Esophagus muscularis mucosa (tissue), 4 donors: ENCODE results near the gene AKAP6. TPM values are rescaled to one million over a fixed set of nuclear protein-coding genes. Genes with fewer than 3 reads are reported as not detected.

ENCODE experiments used
- DNase-seq: peaks from one replicate; pipeline ENCODE4 v3.0.0-alpha.2; 2017; ENCODE audit errors: extremely low spot score
- H3K27ac ChIP-seq, 4 donors: fragments of 200-600 bp; sonication (generic); replicated peaks in 1 of 4; 1 replicate in 3 of 4; 2 replicates in 1 of 4; pipeline ENCODE4 v1.5.1; 2016 to 2019; ENCODE audit warnings: mild to moderate bottlenecking in 1 of 4
- H3K27me3 ChIP-seq, 4 donors: fragments of 200-600 bp; sonication (generic); one replicate each; pipeline versions ENCODE4 v1.5.1 to v1.6.0; 2016 to 2019
- H3K36me3 ChIP-seq, 4 donors: fragments of 200-600 bp; sonication (generic); one replicate each; pipeline ENCODE4 v1.5.1; 2016 to 2019
- H3K4me1 ChIP-seq, 4 donors: fragments of 200-600 bp; sonication (generic); one replicate each; pipeline ENCODE4 v1.5.1; 2016 to 2019
- H3K4me3 ChIP-seq, 4 donors: fragments of 200-600 bp; sonication (generic); 1 replicate in 2 of 4; 2 replicates in 2 of 4; pipeline ENCODE4 v1.5.1; 2016 to 2019; ENCODE audit warnings: mild to moderate bottlenecking in 4 of 4, moderate library complexity in 1 of 4
- H3K9me3 ChIP-seq, 4 donors: fragments of 200-600 bp; sonication (generic); 1 replicate in 3 of 4; 2 replicates in 1 of 4; pipeline ENCODE4 v1.5.1; 2016 to 2019
- EP300 ChIP-seq: sonication (generic); formaldehyde crosslinking; IDR thresholded peaks from one replicate; pipeline ENCODE4 v1.6.1; 2017; ENCODE audit warnings: antibody characterized with exemption
- POLR2A ChIP-seq: fragments of 450-650 bp; IDR thresholded peaks from one replicate; pipeline ENCODE4 v1.6.1; 2017; ENCODE audit warnings: antibody characterized with exemption, moderate library complexity, mild to moderate bottlenecking, low read depth
- POLR2AphosphoS5 ChIP-seq, 2 donors: sonication (generic); formaldehyde crosslinking; IDR thresholded peaks; one replicate each; pipeline ENCODE4 v1.6.1; 2017; ENCODE audit warnings: antibody characterized with exemption in 2 of 2
- WGBS: methylation state at CpG from one replicate; pipeline ENCODE4 v1.1.5; 2018; 5-methylcytosine and 5-hydroxymethylcytosine counted together
- intact Hi-C: fragments of 100-400 bp; cut with DNase I; formaldehyde crosslinking; loops from one replicate; pipeline ENCODE4 v1.15.1; 2023
- total RNA-seq, 4 donors: library from RNA; depleted of rRNA; stranded (reverse); fragments of >200 nt; gene quantifications; one replicate each; pipeline versions ENCODE4 v1.1.0 to v1.2.1, GENCODE V29; 2016
- TF ChIP-seq, protein P1 (sequence below), 3 experiments: fragments of 200-600 bp in 2 of 3; fragments of 450-650 bp in 1 of 3; sonication (generic) in 2 of 3; IDR thresholded peaks; one replicate each; pipeline ENCODE4 v1.5.1; 2017 to 2019; ENCODE audit warnings: antibody characterized with exemption in 3 of 3, mild to moderate bottlenecking in 2 of 3, moderate library complexity in 1 of 3

Gene AKAP6
- total RNA-seq, 4 donors from 2014 or later: 21.3 to 38.6 (median 31.5) TPM

DNA sequence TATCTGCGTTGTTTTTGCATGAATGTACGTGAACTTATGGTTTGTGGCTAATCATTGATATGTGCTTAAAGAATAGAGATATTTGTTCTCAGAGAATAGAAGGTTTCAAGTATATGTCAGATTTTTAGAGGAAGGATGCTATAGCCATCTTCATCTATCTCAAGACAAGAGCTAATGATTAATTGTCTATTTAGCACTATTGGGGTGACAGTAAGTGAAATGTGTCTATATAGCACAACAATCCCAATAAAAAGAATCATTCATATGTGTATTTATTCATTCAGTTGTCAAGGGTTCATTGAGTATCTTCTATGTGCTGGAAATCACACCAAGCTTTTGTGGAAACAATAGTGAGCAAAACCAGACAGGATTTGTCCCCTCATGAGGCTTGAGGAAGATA is 310.1 kb downstream of the AKAP6 start:
- WGBS: 95% methylated on average over 2 of the region's 2 CpGs
- no peak overlapping the region for H3K4me3 ChIP-seq
- no peaks in the 10 kb centered on the region for H3K36me3 ChIP-seq
- no peak for TF ChIP-seq EP300
- TF ChIP-seq, protein P1, sequence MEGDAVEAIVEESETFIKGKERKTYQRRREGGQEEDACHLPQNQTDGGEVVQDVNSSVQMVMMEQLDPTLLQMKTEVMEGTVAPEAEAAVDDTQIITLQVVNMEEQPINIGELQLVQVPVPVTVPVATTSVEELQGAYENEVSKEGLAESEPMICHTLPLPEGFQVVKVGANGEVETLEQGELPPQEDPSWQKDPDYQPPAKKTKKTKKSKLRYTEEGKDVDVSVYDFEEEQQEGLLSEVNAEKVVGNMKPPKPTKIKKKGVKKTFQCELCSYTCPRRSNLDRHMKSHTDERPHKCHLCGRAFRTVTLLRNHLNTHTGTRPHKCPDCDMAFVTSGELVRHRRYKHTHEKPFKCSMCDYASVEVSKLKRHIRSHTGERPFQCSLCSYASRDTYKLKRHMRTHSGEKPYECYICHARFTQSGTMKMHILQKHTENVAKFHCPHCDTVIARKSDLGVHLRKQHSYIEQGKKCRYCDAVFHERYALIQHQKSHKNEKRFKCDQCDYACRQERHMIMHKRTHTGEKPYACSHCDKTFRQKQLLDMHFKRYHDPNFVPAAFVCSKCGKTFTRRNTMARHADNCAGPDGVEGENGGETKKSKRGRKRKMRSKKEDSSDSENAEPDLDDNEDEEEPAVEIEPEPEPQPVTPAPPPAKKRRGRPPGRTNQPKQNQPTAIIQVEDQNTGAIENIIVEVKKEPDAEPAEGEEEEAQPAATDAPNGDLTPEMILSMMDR (IDR thresholded peaks at IDR 0.05): no peak
- no peak for TF ChIP-seq POLR2A
- TF ChIP-seq POLR2AphosphoS5 (IDR thresholded peaks at IDR 0.05): no peak
- H3K27ac ChIP-seq: no peak overlapping the region
- DNase-seq: no peak
- no peaks in the 10 kb centered on the region for H3K27me3 ChIP-seq
- peaks cover 9 to 17% (median 12%) of the 10 kb centered on the region in 4 donors for H3K4me1 ChIP-seq
- intact Hi-C loops: no loop called here
- no peaks in the 10 kb centered on the region for H3K9me3 ChIP-seq

DNA sequence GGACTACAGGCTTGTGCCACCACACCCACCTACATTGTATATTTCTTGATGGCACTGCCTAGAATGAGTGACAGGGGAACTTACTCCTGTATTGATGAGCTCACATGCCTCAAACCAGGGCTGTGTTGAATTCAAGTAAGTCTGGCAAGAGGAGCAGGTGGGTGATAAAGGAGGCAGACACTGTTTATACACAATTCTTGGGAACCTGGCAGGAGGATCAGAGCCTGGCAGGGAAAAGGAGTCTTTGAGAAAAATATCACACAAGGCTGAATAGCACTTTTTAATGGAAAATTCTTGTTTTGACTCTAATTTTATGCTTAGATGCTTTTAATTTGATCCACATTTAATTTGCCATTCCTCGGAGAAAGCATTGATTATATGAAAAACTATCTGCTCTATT is 316.5 kb downstream of the AKAP6 start:
- Histone ChIP-seq H3K36me3 (no peaks in the 10 kb centered on the region), H3K27ac (no peak overlapping the region), H3K9me3 (no peaks in the 10 kb centered on the region), H3K4me3 (no peak overlapping the region), H3K27me3 (no peaks in the 10 kb centered on the region), H3K4me1 (peaks cover 0 to 25% (median 15%) of the 10 kb centered on the region in 4 donors)
- WGBS: 94% methylated on average over 1 of the region's 1 CpG
- TF ChIP-seq POLR2AphosphoS5 (IDR thresholded peaks at IDR 0.05) (no peak), POLR2A (no peak), EP300 (no peak)
- TF ChIP-seq, protein P1 (IDR thresholded peaks at IDR 0.05): no peak
- no peak for DNase-seq
- intact Hi-C loops: no loop called here

DNA sequence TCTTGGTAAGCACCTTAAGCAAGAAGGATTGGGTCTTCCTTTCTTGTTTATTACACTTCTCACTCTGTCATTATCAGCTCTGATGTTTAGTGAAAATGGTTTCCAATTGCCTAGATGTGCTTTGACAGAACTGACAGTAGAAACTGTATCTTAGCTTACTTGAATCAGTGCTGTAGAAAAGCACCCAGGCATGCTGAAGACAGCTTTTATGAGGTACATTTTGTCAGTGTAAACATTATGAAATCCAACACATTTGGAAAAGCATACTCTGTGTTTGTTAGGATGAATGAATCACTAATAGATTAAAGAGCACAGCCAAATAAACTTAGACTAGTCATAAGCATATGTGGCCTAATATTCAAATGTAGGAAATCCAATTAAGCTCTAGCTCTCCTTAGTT is 319.3 kb downstream of the AKAP6 start:
- Histone ChIP-seq H3K27me3 (no peaks in the 10 kb centered on the region), H3K36me3 (no peaks in the 10 kb centered on the region), H3K27ac (no peak overlapping the region), H3K9me3 (no peaks in the 10 kb centered on the region), H3K4me3 (no peak overlapping the region), H3K4me1 (peaks cover 0 to 25% (median 15%) of the 10 kb centered on the region in 4 donors)
- intact Hi-C loops: no loop called here
- DNase-seq: no peak
- TF ChIP-seq, protein P1 (IDR thresholded peaks at IDR 0.05): no peak
- no peak for TF ChIP-seq POLR2A
- TF ChIP-seq EP300: no peak
- TF ChIP-seq POLR2AphosphoS5 (IDR thresholded peaks at IDR 0.05): no peak

GRCh38 chr14:32650030-32650429 is 320.9 kb downstream of the AKAP6 start:
- WGBS: 94% methylated on average over 7 of the region's 7 CpGs
- no peaks in the 10 kb centered on the region for H3K9me3 ChIP-seq

More at GRCh38 chr14:32650030-32650429, 320.9 kb downstream of the AKAP6 start:
- Histone ChIP-seq H3K36me3 (no peaks in the 10 kb centered on the region), H3K4me3 (no peak overlapping the region), H3K4me1 (peaks cover 0 to 25% (median 15%) of the 10 kb centered on the region in 4 donors), H3K27me3 (no peaks in the 10 kb centered on the region), H3K27ac (no peak overlapping the region)
- DNase-seq: no peak
- TF ChIP-seq, protein P1 (IDR thresholded peaks at IDR 0.05): no peak
- no peak for TF ChIP-seq POLR2A
- no peak for TF ChIP-seq POLR2AphosphoS5 (IDR thresholded peaks at IDR 0.05)
- TF ChIP-seq EP300: no peak
- intact Hi-C loops: no loop called here
